Measurements from ENCODE around the gene OTULINL.
"Not testable (repeated sequence)": the region's sequence is repeated elsewhere in the genome, so short reads cannot be mapped to it uniquely, and the experiment has no call there.

The OTULINL gene

GRCh38 chr5:14581106-14581890, at the start of gene OTULINL:
Gene OTULINL (plus strand): TSS chr5:14581792. CDS start chr5:14581895, 103 bp downstream.
- H3K4me1 ChIP-seq (ENCODE audit: control insufficient read depth, insufficient read depth, low read length), result no peaks in the 10 kb centered on the region
- peaks cover 5% of the 10 kb centered on the region; the same call in 1 of the 2 replicates for H3K9me3 ChIP-seq (ENCODE audit: control insufficient read depth, insufficient read depth, low read length)
- H3K36me3 ChIP-seq (ENCODE audit: control insufficient read depth, insufficient read depth, low read length), result no peaks in the 10 kb centered on the region
- peak within 1 kb of the TSS; percentile 60 for H3K9ac ChIP-seq (ENCODE audit: low read depth, low read length)
- peak within 1 kb of the TSS; percentile 90 for H3K4me3 ChIP-seq (ENCODE audit: low read depth, low read length)
- peaks cover 32% of the 10 kb centered on the region for H3K27me3 ChIP-seq (ENCODE audit: control insufficient read depth, insufficient read depth, low read length)
- peak within 1 kb of the TSS; percentile 15 for H3K27ac ChIP-seq (ENCODE audit: low read depth, low read length)

- Histone ChIP-seq H3K36me3 (ENCODE audit: control insufficient read depth, insufficient read depth, low read length) (no peaks in the 10 kb centered on the region), H3K9ac (ENCODE audit: low read depth, low read length) (no peak overlapping the region), H3K4me3 (ENCODE audit: low read depth, low read length) (no peak overlapping the region), H3K9me3 (ENCODE audit: control insufficient read depth, insufficient read depth, low read length) (no peaks in the 10 kb centered on the region), H3K27me3 (ENCODE audit: control insufficient read depth, insufficient read depth, low read length) (no peaks in the 10 kb centered on the region), H3K27ac (ENCODE audit: low read depth, low read length) (no peak overlapping the region), H3K4me1 (ENCODE audit: control insufficient read depth, insufficient read depth, low read length) (peaks cover 4% of the 10 kb centered on the region; the same call in 1 of the 2 replicates)
These were observed 49.4 kb upstream of the OTULINL start for GRCh38 chr5:14532180-14532579.

GRCh38 chr5:14534773-14535172, 46.8 kb upstream of the OTULINL start:
- Histone ChIP-seq H3K4me1 (ENCODE audit: control insufficient read depth, insufficient read depth, low read length) (peaks cover 4% of the 10 kb centered on the region; the same call in 1 of the 2 replicates), H3K9ac (ENCODE audit: low read depth, low read length) (no peak overlapping the region), H3K27ac (ENCODE audit: low read depth, low read length) (no peak overlapping the region)

DNA sequence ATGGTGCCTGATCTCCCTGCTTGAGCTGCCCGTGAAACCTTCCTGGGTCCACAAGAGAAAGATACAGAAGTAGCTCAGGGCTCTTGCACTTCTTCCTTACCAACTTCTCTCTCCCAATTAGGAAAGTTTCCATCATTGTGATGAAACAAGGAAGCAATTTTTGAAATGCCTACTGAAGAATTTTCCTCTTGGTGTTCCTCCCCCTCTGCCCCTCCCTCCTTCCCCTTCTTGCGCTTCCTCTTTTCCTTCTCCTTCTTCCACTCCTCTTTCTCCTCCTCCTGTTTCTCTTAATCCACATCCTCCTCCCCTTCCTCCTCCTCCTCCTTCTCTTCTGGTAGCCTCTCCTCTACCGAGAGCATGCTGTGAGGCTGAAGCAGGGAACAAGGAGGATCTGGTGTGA, 36.3 kb upstream of the OTULINL start:
- no peaks in the 10 kb centered on the region for H3K4me1 ChIP-seq (ENCODE audit: control insufficient read depth, insufficient read depth, low read length)
- no peak overlapping the region for H3K27ac ChIP-seq (ENCODE audit: low read depth, low read length)
- H3K4me3 ChIP-seq (ENCODE audit: low read depth, low read length), result no peak overlapping the region
- H3K9ac ChIP-seq (ENCODE audit: low read depth, low read length), result no peak overlapping the region
- no peaks in the 10 kb centered on the region for H3K27me3 ChIP-seq (ENCODE audit: control insufficient read depth, insufficient read depth, low read length)
- no peaks in the 10 kb centered on the region for H3K9me3 ChIP-seq (ENCODE audit: control insufficient read depth, insufficient read depth, low read length)
- H3K36me3 ChIP-seq (ENCODE audit: control insufficient read depth, insufficient read depth, low read length), result no peaks in the 10 kb centered on the region

More at GRCh38 chr5:14534773-14535172, 46.8 kb upstream of the OTULINL start:
- Histone ChIP-seq H3K4me3 (ENCODE audit: low read depth, low read length) (no peak overlapping the region), H3K36me3 (ENCODE audit: control insufficient read depth, insufficient read depth, low read length) (no peaks in the 10 kb centered on the region), H3K27me3 (ENCODE audit: control insufficient read depth, insufficient read depth, low read length) (no peaks in the 10 kb centered on the region), H3K9me3 (ENCODE audit: control insufficient read depth, insufficient read depth, low read length) (no peaks in the 10 kb centered on the region)

DNA sequence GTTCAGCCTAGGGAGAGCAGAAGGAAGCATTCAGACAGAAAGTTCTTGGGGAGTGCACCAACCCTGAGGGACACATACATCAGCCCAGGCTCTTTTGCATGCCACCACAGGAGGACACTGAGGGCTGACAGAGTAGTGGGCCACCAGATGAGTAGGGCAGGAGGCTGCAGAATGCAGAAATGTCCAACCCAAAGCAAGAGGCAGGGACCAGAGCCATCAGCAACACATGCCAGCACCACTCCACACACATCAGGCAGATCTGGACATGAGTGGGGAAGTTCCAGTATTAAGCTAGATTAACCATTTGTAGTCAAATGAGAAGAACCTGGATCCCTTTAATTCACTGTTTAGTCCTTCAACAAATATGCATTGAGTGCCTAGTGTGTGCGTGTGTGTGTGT, 35.7 kb upstream of the OTULINL start:
- Histone ChIP-seq H3K4me1 (ENCODE audit: control insufficient read depth, insufficient read depth, low read length) (no peaks in the 10 kb centered on the region), H3K9me3 (ENCODE audit: control insufficient read depth, insufficient read depth, low read length) (no peaks in the 10 kb centered on the region), H3K27ac (ENCODE audit: low read depth, low read length) (no peak overlapping the region), H3K36me3 (ENCODE audit: control insufficient read depth, insufficient read depth, low read length) (no peaks in the 10 kb centered on the region), H3K27me3 (ENCODE audit: control insufficient read depth, insufficient read depth, low read length) (no peaks in the 10 kb centered on the region), H3K9ac (ENCODE audit: low read depth, low read length) (no peak overlapping the region), H3K4me3 (ENCODE audit: low read depth, low read length) (no peak overlapping the region)

- no peak overlapping the region for H3K27ac ChIP-seq (ENCODE audit: low read depth, low read length)
- H3K4me3 ChIP-seq (ENCODE audit: low read depth, low read length), result no peak overlapping the region
- H3K9me3 ChIP-seq (ENCODE audit: control insufficient read depth, insufficient read depth, low read length), result no peaks in the 10 kb centered on the region
- H3K36me3 ChIP-seq (ENCODE audit: control insufficient read depth, insufficient read depth, low read length), result no peaks in the 10 kb centered on the region
- no peak overlapping the region for H3K9ac ChIP-seq (ENCODE audit: low read depth, low read length)
- H3K27me3 ChIP-seq (ENCODE audit: control insufficient read depth, insufficient read depth, low read length), result no peaks in the 10 kb centered on the region
- no peaks in the 10 kb centered on the region for H3K4me1 ChIP-seq (ENCODE audit: control insufficient read depth, insufficient read depth, low read length)
These were observed 33.9 kb upstream of the OTULINL start for GRCh38 chr5:14547666-14548065.

DNA sequence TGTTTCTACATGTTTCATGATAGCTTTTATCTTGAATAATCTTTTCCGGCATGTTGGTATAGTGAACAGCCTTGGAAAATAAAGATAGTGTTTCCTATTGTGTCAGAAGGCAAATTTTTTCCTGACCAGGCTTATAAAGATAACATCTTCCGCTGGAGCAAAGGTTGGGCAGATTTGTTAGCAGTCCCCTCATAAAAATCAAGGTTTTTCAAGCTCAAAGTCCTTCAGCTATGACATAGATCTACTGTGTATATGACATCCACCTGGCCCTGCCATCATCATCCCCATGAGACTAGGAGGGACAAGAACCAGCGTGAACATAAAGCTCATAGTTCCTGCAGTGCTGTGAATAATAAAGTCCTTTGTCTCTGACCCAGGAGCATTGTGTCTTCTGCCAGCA, 30.4 kb upstream of the OTULINL start:
- H3K36me3 ChIP-seq (ENCODE audit: control insufficient read depth, insufficient read depth, low read length), result no peaks in the 10 kb centered on the region
- H3K27ac ChIP-seq (ENCODE audit: low read depth, low read length), result no peak overlapping the region
- H3K27me3 ChIP-seq (ENCODE audit: control insufficient read depth, insufficient read depth, low read length), result no peaks in the 10 kb centered on the region
- H3K9me3 ChIP-seq (ENCODE audit: control insufficient read depth, insufficient read depth, low read length), result no peaks in the 10 kb centered on the region
- H3K4me3 ChIP-seq (ENCODE audit: low read depth, low read length), result no peak overlapping the region
- H3K4me1 ChIP-seq (ENCODE audit: control insufficient read depth, insufficient read depth, low read length), result no peaks in the 10 kb centered on the region
- H3K9ac ChIP-seq (ENCODE audit: low read depth, low read length), result no peak overlapping the region

- H3K36me3 ChIP-seq (ENCODE audit: control insufficient read depth, insufficient read depth, low read length), result no peaks in the 10 kb centered on the region
- H3K27me3 ChIP-seq (ENCODE audit: control insufficient read depth, insufficient read depth, low read length), result no peaks in the 10 kb centered on the region
- no peaks in the 10 kb centered on the region for H3K9me3 ChIP-seq (ENCODE audit: control insufficient read depth, insufficient read depth, low read length)
- no peak overlapping the region for H3K4me3 ChIP-seq (ENCODE audit: low read depth, low read length)
- H3K9ac ChIP-seq (ENCODE audit: low read depth, low read length), result no peak overlapping the region
- H3K4me1 ChIP-seq (ENCODE audit: control insufficient read depth, insufficient read depth, low read length), result no peaks in the 10 kb centered on the region
- no peak overlapping the region for H3K27ac ChIP-seq (ENCODE audit: low read depth, low read length)
These were observed 29.6 kb upstream of the OTULINL start for GRCh38 chr5:14552017-14552416.

- not testable (repeated sequence) for H3K9me3 ChIP-seq (ENCODE audit: control insufficient read depth, insufficient read depth, low read length); H3K27me3 ChIP-seq (ENCODE audit: control insufficient read depth, insufficient read depth, low read length); H3K4me1 ChIP-seq (ENCODE audit: control insufficient read depth, insufficient read depth, low read length); H3K27ac ChIP-seq (ENCODE audit: low read depth, low read length); H3K9ac ChIP-seq (ENCODE audit: low read depth, low read length); H3K36me3 ChIP-seq (ENCODE audit: control insufficient read depth, insufficient read depth, low read length); H3K4me3 ChIP-seq (ENCODE audit: low read depth, low read length)
These were observed 27.3 kb upstream of the OTULINL start for GRCh38 chr5:14554288-14554687.

DNA sequence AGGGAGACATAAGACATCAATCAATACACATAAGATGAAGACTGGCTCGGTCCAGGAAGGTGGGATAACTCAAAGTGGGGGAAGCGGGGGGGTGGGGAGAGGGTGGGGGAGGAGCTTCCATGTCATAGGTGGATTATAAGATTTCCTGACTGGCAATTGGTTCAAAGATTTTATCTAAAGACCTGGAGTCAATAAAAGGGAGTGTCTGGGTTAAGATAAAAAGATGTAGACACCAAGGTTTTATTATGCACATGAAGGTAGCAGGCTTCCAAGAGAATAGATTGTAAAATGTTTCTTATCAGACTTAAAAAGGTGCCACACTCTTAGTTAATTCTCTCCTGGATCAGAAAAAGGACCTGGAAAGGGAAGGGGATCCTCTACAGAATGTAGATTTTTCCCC, 25.6 kb upstream of the OTULINL start:
- Histone ChIP-seq H3K27ac (ENCODE audit: low read depth, low read length) (no peak overlapping the region), H3K4me3 (ENCODE audit: low read depth, low read length) (no peak overlapping the region), H3K9me3 (ENCODE audit: control insufficient read depth, insufficient read depth, low read length) (no peaks in the 10 kb centered on the region), H3K9ac (ENCODE audit: low read depth, low read length) (no peak overlapping the region), H3K27me3 (ENCODE audit: control insufficient read depth, insufficient read depth, low read length) (no peaks in the 10 kb centered on the region), H3K4me1 (ENCODE audit: control insufficient read depth, insufficient read depth, low read length) (no peaks in the 10 kb centered on the region), H3K36me3 (ENCODE audit: control insufficient read depth, insufficient read depth, low read length) (no peaks in the 10 kb centered on the region)

DNA sequence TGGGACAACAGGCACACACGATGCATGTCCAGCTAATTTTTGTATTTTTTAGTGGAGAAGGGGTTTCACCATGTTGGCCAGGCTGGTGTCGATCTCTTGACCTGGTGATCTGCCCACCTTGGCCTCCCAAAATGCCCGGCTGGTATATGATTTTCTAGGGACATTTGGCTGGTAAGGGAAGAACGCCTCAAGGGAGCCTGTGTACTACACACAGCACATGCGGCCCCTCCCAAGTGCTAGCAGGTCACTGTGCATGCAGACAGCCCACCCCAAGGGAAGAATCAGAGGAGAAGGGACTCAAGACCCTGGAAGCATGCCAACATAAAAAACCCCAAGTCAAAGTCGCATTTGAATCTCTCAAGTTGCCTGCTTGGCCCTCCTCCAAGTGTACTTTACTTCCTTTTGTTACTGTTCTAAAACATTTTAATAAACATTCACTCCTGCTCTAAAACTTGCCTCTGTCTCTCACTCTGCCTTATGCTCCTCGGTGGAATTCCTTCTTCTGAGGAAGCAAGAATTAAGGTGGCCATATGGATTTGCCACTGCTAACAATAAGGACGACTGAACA, 24.3 kb upstream of the OTULINL start:
- Histone ChIP-seq H3K4me1 (ENCODE audit: control insufficient read depth, insufficient read depth, low read length) (no peaks in the 10 kb centered on the region), H3K9ac (ENCODE audit: low read depth, low read length) (no peak overlapping the region), H3K27me3 (ENCODE audit: control insufficient read depth, insufficient read depth, low read length) (no peaks in the 10 kb centered on the region), H3K27ac (ENCODE audit: low read depth, low read length) (no peak overlapping the region), H3K4me3 (ENCODE audit: low read depth, low read length) (no peak overlapping the region), H3K36me3 (ENCODE audit: control insufficient read depth, insufficient read depth, low read length) (no peaks in the 10 kb centered on the region), H3K9me3 (ENCODE audit: control insufficient read depth, insufficient read depth, low read length) (no peaks in the 10 kb centered on the region)

Measured in HUES48 (cell line).